GM21619 (cell line): ENCODE measurements around the gene TCF7.

Experiments used
- ATAC-seq: cut with Tn5 transposase; IDR thresholded peaks from one replicate; pipeline ENCODE4 v1.9.1; 2021; ENCODE audit not compliant: unreplicated experiment

TCF7 gene

DNA sequence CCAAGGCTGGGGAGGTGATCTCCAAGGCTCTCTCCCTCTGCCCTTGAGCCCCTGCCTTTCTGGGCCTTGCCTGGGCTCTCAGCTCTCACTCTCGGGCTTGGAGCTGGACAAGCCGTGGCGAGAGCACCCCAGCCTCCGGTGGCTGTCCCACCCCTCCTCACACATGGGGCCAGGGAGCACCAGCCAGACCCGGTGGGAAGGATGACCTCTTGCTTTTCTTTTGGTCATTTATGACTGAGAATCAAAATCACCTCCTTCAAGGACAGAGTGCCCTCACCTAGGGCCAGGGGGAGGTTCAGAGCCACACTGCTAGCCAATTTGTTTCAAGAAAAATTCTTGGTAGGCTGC lies 14.1 kb downstream of the TCF7 start:
- ATAC-seq, result no peak

DNA sequence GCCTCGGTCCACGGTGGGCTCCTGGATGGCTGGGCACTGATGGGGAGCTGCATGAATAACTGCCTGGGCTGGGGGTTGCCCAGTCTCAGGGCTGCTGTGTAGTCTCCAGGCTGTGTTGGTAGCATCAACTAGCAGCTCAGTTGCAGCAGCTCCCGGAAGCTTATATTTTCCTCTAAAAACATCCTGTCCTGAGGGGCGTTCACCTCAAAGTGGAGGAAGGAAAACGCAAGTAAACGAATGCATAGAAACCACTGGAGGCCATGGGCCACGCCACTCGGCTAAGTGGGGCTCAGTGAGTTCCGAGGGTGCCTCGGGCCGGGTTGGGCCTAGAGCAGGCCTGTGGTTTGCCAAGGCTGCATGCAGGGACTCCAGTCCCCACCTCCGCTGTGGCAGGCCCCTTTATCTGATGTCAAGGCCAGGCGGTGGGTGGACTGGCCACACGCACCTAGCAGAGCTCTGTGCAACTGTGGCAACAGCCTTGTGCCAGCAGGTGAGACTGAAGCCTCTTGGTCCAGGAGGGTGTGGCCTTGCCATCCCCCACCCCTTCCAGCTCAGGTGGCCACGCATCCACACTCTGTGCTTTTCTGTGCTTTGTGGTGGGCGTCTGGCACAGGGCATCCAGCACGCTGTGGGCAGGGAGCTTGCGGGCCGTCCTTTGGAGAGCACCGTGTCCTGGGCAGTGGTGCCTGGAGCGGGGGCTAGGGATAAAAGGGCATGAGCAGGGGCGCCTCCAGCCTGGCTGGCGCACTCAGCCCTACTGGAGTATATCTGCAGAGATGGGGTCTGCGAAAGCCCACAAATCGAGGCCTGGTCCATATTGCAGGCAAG lies 15.1 kb downstream of the TCF7 start:
- no peak for ATAC-seq

DNA sequence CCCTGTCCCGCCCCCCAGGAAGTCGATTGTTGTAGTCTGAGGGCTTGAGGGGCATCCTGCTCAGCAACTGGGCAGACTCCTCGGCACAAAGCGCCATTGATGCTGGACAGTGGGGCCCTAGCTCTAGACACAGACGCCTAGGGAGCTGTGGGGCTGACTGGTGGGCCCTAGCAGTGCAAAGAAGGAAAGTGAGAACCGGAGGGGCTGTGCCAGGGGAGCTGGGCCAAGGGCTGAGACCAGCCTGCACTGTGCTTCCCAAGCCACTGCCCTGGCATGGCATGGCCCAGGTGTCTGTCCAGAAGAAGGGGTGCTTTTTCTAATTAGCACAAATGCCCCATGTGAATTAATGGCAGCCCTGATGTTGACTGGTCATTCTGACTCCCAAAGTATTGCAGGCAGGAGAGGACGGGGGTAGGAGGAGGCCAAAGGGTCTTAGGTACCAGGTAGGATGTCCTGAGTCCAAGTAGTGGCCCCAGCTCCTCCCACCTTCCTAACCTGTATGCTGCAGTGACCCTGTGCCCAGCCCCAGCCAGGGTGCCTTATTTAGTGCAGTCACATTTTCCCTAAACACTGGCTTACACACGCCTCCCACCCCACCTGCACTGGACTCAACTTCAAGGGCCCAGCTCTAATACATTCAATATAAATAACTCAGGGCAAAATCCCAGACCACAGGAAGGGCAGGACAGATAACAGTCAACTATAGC lies 15.9 kb downstream of the TCF7 start:
- no peak for ATAC-seq

DNA sequence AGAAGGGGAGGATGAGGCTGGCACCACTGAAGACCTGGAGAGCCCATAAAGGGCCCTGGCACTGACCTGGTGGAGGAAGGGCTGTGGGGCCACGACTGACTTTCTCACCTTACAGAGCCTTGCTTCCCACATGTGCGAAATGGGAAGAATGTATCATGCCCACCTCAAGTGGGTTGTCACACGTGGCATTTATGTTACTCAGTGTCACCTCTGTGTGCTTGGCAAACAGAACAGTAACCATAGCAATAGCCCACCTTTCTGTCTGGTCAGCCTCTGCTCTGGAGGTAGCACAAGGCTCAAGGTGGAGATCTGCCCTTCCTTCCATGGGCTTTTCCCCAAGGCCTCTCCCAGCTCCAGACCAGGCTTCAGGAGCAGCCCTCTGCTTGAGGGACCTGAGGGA lies 16.7 kb downstream of the TCF7 start:
- ATAC-seq, result no peak

DNA sequence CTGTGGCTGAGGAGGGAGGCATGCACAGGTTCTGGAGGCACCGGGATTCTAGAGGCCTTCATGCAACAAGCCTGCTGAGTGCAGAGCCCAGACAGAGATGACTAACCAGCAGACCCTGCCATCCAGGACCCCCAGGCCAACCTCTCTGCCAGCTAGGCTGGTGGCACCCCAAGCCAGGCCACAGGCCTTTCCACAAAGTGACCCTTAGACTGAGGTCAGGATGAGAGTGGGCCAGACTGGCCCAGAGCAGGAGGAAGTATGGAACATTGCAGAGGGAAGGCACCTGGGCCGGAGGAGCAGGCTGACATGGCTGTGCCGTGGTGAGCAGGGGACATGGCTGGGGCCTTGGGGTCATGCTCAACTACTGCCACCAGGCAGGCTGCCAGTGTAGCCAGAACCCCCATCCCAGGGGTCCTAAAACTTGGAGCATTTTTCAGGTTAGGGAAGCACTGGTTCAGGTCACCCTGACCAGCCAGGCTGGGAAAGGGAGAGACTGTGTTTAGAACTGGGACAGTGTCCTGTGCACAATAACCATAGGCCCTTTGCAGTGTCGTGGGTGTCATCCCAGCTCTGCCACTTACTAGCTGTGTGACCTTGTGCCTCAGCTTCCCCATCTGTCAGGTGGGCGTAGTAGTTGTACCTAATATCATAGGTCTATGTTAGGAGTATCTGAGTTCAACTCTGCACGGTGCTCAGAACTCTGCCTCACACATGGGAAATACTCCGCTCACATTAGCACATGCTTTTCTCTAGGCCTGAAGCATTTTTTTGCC lies 17.3 kb downstream of the TCF7 start:
- ATAC-seq, result no peak

DNA sequence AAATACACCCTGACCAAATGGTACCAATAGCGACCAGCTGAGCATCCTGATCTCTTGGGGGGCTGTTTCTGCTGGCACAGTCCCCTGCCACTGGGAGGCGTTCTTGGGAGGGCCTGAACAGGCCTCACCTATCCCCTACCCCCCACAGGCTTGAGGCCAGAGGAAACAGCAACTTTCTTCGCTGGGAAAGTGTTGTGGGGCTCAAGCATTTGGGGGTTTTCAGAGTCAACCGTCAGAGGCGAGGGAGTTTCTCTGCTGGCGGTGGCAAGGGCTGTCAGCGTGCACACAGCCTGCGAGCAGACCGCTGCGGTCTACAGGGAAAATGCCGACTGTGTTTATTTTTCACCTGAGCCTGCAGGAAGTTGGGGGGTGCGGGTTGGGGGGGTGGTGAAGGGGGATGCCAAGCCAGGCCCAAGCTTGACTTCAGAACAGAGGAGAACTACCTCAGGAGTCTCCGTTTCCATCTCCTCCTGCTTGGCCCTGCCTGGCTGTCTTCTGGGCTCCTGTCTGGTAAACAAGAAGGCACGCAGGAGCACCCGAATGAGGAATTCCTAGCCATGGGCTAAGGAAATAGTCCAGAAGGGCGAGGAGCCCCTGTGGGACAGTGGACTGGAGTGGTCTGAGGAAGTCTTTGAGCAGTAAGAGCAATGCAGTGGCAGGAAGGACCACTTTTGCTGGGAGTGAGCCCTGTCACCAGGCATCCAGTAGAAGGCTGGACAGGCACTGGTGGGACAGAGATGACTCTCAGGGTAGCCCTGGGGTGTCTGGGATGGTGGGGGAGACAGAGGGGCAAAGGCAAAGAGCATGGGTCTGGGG lies 18.1 kb downstream of the TCF7 start:
- ATAC-seq, result peak; percentile 71

DNA sequence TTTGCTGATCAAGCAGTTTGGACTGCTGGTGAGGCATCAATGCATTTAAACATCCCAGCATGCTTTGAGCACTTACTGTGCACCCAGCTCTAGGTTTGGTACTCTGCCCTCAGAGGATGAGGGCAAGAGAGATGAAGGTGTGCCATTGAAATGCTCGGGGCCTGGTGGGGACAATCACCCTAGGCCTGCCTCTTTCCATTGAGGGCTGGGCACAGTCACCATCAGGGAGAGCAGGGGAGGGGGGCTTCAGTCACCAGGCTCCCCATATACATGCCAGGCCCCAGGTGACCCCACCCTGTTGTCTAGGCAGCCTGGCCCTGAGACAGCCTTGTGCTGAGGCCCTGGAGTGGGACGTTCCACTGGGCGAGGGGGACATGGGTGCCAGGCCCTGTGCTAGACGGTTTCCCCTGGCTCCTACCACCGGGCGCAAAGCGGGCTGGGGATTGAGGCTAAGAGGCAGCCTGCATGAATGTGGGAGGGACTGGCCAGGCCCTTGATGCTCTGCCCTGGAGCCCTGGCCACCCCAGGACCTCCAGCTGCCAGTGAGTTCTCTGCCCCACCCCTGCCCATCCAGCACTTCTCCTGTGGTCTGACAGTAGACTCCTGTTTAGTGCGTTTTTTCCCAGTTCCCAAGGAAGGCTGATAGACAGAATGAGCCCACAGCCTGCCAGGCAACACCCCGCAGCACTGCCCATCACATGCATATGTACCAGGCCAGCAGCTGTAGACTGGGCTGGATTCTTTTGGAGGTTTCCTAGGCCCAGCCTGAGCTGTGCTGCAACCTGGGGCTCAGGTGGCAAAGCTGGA lies 18.9 kb downstream of the TCF7 start:
- ATAC-seq, result no peak

DNA sequence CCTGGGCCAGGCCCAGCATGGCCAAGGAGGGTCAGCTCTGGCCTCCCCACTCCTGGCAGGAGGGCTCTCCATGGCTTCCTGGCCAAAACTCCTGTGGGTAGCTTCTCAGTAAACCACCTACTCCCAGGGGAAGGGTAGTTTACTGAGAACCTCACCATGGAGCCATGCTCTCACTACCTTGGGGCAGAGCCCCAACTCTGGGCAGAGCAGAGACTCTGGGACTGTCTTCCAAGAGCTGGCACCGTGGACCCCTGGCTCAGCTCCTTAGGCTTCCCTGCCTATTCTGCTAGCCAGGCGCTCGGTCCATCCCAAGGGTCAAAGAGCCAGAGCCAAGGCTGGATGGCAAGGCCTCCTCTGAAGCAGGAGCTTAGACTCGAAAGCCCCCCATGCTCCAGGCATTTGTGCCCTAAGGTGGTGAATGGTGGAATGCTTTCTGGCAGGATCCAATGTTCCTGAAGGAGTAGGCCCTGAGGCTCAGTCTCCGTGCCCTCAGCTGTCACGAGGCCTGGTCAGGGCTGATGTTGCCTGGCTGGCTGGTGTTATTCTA lies 19.6 kb downstream of the TCF7 start:
- no peak for ATAC-seq

DNA sequence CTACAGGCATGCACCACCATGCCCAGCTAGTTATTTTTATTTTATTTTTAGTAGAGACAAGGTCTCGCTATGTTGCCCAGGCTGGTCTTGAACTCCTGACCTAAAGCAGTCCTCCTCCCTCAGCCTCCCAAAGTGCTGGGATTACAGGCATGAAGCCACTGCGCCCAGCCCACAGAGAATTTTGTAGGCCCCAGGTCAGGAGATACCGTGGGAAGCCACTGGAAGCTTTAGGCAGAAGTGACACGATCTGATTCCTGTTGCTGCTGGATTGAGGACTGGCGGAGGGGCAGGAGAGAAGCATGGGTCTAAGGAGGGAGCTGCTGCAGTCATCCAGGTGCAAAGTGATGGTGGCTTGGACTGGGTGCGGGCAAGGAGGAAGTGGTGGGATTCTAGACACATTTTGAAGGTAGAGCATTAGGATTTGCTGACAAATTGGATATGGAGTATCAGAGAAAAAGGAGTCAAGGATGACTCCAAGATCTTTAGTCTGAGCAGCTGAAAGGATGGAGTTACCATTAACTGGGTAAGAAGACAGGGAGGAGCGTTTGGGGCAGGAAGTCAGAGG lies 20.7 kb downstream of the TCF7 start:
- no peak for ATAC-seq

DNA sequence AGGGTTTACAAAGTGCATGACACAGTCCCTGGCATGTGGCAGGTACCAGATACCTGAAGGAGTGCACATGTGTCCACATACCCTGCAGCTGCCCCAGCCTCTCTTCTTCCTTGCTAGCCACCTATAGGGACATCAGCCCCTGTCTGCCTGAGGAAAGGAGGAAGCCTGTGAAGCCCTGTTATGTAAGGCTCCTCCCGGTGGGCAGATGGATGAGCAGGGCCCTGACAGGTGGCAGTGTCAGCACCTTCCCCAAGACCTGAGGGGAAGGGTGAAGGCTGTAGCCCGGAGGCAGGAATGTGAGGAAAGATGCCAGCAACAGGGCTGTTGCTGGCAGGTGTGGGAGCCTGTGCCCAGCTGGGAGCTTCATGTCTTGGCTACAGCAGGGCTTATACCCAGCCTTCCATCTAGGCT lies 21.7 kb downstream of the TCF7 start:
- no peak for ATAC-seq

DNA sequence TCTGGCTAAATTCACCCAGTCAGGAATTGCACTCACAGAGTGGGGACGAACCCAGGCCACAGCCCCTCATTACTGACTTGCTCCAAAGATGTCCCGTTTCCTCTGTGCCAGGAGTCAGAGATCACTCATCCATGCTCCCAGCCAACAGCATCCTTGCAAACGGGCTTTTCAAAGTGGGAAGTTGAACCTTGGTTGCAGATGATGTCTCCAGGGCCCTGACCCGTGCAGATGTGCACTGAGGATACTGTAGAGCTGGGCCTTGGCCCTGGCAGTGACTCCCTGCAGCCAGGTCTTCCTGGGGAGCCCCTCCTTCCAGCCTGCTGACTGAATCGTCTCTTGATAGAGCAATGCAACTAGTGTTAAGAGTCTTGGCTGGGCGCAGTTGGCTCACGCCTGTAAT lies 22.3 kb downstream of the TCF7 start:
- no peak for ATAC-seq

DNA sequence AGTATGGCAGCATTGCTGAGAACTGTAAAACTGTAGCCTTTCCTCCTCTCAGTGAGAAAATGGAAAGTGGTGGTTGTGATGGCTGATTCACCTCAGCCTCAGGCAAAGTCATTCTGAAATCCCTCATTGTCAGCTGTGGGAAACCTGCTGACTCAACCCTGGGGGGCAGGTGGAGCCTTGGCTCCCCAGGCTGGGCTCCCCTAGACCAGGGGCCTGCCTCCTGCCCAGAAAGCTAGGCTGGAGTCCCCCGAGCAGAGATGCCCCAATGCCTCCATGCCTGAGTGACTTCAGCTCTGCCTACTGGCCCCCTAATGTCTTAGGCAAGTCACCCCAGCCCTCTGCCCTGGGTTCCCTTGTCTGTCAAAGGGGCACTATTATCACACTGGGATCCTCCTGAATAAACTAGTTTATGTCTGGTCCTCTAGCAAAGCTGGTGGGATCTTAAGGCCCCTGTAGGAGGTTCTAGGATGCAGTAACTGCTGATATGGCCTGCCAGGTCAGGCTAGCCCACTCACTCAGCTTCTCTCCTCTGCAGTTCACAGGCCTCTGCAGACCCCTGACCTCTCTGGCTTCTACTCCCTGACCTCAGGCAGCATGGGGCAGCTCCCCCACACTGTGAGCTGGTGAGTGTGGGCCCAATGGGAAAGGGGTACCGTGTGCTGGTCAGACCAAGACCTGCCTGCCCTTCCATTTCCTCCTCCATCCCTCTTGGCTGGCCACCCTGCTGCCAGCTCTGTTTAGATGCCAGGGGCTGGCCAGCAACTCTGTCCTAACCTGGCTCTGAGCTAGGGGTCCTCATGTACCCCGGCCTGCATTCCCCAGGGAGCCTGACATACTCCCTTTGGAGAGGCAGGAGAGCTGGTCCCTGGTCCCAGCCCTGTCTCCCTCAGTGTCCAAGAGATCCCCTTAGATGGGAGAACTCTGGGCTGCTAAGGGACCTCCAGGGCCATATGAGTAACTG lies 24.2 kb downstream of the TCF7 start:
- ATAC-seq, result peak; percentile 73

DNA sequence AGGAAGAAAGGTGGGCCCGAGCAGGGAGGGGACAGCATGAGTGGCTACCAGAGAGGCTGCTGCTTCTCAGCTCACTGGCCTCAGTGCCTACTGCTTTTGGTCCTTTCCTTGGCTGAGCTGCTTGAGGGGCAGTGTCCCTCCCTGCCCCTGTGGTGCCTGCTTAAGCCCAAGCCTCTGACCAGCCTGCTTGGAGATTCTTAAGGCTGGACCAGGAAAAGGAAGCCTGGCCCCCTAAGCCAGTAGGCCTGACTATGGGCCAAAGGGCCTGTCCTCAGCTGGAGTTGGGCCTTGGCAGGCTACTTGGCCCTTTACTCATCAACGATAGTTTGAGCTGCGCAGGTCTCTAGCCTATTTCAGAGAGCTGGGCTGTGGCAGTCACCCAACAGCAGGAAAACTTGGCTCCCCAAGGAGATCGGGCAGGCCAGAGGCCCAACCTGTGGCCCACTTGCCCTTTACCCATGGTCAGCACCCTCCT lies 24.9 kb downstream of the TCF7 start:
- ATAC-seq, result no peak

DNA sequence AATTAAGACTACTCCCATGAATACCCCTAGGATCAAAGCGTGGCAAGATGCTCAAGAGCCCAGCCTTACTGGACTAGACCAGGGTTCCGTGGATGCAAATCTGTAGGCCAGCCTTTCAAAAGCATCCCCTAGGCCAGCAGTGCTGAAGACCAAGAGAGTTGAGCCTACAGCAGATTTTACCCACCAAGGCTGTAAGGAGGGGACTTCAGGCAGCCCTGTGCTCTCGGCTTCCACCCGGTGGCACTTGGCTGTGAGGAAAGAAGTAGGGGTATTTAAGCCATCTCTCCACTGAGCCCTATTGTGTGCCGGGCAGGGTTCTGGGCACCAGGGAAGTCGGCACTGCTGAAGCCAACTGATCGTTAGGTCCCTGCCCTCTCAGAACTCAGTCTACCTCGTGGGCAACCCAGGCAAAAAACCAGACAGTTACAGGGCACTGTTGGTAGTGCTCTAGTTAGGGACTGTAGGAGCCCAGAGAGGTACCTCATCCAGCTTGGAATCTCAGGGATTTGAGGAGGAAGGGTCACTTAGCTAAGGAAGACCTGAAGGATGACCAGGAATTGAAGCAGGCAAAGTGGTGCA lies 25.5 kb downstream of the TCF7 start:
- ATAC-seq, result no peak

DNA sequence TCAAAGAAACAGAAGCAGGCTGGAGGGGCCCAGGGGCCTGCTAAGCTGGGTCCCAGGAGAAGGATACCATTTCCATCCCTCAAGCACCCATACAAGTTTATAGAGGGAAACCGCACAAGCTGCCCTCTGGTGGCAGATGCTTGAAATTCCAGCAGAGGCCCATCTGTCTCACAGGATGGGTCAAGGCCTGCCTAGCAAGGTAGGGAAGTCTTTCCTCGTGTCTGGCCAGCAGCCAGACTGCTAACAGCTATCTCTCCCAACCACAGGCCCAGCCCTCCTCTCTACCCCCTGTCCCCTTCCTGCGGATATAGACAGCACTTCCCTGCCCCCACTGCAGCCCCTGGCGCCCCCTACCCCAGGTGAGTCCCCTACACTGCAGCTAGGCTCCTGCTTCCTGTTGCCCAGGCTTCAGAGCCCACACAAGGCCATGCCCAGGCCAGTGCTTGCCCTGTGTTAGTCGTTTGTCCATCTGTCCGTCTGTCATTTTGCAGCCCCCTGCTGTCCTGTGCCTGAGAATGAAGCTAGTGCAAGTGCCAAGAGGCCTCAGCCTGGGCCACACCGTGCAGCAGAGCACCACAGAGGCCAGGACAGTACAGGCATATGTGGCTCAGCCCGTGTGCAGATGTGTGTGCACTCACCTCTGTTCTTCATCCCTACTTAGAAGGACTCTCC lies 26.2 kb downstream of the TCF7 start:
- ATAC-seq, result peak; percentile 37

DNA sequence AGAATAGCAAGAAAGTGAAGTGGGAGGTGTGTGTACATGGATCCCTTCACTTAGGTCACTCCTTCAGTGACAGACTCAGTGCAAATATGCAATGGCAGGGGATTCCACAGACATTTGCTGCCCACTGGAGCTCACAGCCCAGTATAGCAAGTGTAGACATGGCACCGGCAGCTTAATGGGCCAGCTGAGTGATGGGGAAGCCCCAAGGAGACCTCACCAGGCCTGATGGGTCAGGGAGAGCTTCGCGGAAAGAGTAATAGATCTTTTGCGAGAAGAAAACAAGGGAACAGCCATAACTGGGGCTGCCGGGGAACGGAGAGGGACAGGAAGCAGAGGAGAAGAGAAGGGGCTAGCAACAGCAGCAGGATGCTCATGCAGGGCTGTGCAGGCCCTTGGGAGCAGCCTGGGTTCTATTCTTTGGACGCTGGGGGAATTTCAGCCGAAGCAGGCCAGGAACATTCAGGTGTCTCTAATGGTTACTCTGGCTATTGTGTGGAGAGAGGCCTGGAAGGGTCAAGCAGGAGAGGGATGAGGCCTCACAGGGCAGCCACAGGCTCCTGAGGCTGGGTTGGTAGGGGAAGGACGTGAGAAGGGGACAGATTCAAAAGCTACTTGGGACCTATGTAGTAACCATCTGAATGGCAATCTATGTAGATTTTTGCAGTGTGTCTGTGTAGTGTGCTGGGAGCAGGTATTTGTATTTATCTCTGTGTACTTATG lies 27.0 kb downstream of the TCF7 start:
- no peak for ATAC-seq

DNA sequence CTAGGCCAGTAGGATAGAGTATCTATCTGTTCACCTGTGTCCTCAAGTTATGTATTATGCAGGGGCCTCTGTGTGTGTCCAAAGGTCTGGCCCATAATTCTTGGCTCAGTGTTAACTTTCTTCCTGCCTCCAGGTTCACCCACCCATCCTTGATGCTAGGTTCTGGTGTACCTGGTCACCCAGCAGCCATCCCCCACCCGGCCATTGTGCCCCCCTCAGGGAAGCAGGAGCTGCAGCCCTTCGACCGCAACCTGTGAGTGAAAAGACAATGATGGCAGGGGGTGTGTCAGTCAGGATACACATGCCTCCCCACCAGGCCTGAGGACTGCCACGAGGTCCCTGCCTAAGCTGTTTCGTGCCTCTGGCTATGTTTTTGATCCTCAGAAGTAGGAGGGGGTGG lies 27.6 kb downstream of the TCF7 start:
- ATAC-seq, result no peak
